GM18498 (cell line): ENCODE measurements around the gene PDIA5.

Experiments
- ATAC-seq: cut with Tn5 transposase; IDR thresholded peaks from one replicate; pipeline ENCODE4 v1.9.1; 2021; ENCODE audit warnings: mild to moderate bottlenecking, moderate library complexity; ENCODE audit not compliant: unreplicated experiment

The PDIA5 gene

GRCh38 chr3:123066896-123067688 lies at the start of gene PDIA5:
Gene PDIA5 (plus strand): TSS chr3:123067025. CDS start chr3:123067165, 140 bp downstream.
- ATAC-seq = peak; percentile 80

- no peak for ATAC-seq
Measured at GRCh38 chr3:123018683-123019082, 48.1 kb upstream of the PDIA5 start.

GRCh38 chr3:123019161-123019560 lies 47.7 kb upstream of the PDIA5 start:
- ATAC-seq = no peak

GRCh38 chr3:123019591-123019990 lies 47.2 kb upstream of the PDIA5 start:
- no peak for ATAC-seq

GRCh38 chr3:123020709-123021108 lies 46.1 kb upstream of the PDIA5 start:
- no peak for ATAC-seq

GRCh38 chr3:123021388-123021787 lies 45.4 kb upstream of the PDIA5 start:
- ATAC-seq = no peak

- ATAC-seq = no peak
Measured at GRCh38 chr3:123021996-123022510, 44.8 kb upstream of the PDIA5 start.

- no peak for ATAC-seq
Measured at GRCh38 chr3:123024056-123024455, 42.8 kb upstream of the PDIA5 start.

GRCh38 chr3:123025642-123026521 lies 40.9 kb upstream of the PDIA5 start:
- no peak for ATAC-seq

GRCh38 chr3:123026565-123027291 lies 40.1 kb upstream of the PDIA5 start:
- peak; percentile 25 for ATAC-seq

- peak; percentile 45 for ATAC-seq
Measured at GRCh38 chr3:123027292-123028232, 39.3 kb upstream of the PDIA5 start, which contains the start of gene SEMA5B. Gene SEMA5B (minus strand): TSS chr3:123027763. CDS start chr3:122961263, 66,500 bp downstream.

GRCh38 chr3:123028233-123028828 lies 38.5 kb upstream of the PDIA5 start:
- peak; percentile 34 for ATAC-seq

GRCh38 chr3:123031051-123031450 lies 35.8 kb upstream of the PDIA5 start:
- ATAC-seq = no peak

GRCh38 chr3:123032057-123032456 lies 34.8 kb upstream of the PDIA5 start:
- no peak for ATAC-seq

- ATAC-seq = no peak
Measured at GRCh38 chr3:123034120-123034519, 32.7 kb upstream of the PDIA5 start.

- ATAC-seq = no peak
Measured at GRCh38 chr3:123034996-123035395, 31.8 kb upstream of the PDIA5 start.

- no peak for ATAC-seq
Measured at GRCh38 chr3:123036352-123037014, 30.3 kb upstream of the PDIA5 start.

- no peak for ATAC-seq
Measured at GRCh38 chr3:123037015-123037375, 29.8 kb upstream of the PDIA5 start.

- no peak for ATAC-seq
Measured at GRCh38 chr3:123038751-123039150, 28.1 kb upstream of the PDIA5 start.
